K562 (cell line): ENCODE data around the gene CBFA2T2. TPM values are rescaled to one million over a fixed set of nuclear protein-coding genes. Genes with fewer than 3 reads are reported as not detected.
A peak's percentile ranks its signal among the peaks of the same experiment; 100 is the strongest.

Source experiments
- ADNP ChIP-seq: fragments of 200-800 bp; sonication (Bioruptor generic); IDR thresholded peaks from 2 replicates; pipeline ENCODE4 v1.6.1; 2016; ENCODE audit warnings: missing genetic modification characterization, missing compliant biosample characterization
- BHLHE40 ChIP-seq: IDR thresholded peaks from 2 replicates; pipeline ENCODE4 v1.6.1; 2011; ENCODE audit warnings: low read length, improper control_type of control experiment
- CCNT2 ChIP-seq: IDR thresholded peaks from 2 replicates; pipeline ENCODE4 v1.6.1; 2011; ENCODE audit warnings: borderline replicate concordance, low read depth, mild to moderate bottlenecking, moderate library complexity, mixed read lengths, low read length; ENCODE audit not compliant: insufficient read length; ENCODE audit errors: extremely low read depth
- CXXC5 ChIP-seq: fragments of 250-450 bp; sonication (Bioruptor Pico); IDR thresholded peaks from 2 replicates; pipeline ENCODE4 v1.8.0; 2022; ENCODE audit warnings: inconsistent platforms, mild to moderate bottlenecking, moderate library complexity
- EGR1 ChIP-seq: fragments of 450-650 bp; conservative IDR thresholded peaks from 2 replicates; pipeline ENCODE4 v1.6.1; 2017; ENCODE audit warnings: mild to moderate bottlenecking
- EHMT2 ChIP-seq: fragments of 450-650 bp; IDR thresholded peaks from 2 replicates; pipeline ENCODE4 v1.6.1; 2018; ENCODE audit warnings: antibody characterized with exemption
- ESRRA ChIP-seq: fragments of 450-650 bp; IDR thresholded peaks from 2 replicates; pipeline ENCODE4 v1.6.1; 2014; ENCODE audit warnings: low read depth, mild to moderate bottlenecking, moderate library complexity, borderline replicate concordance
- FOXJ3 ChIP-seq: sonication (generic); formaldehyde crosslinking; IDR thresholded peaks from 2 replicates; pipeline ENCODE4 v1.4.0; 2020; ENCODE audit warnings: mild to moderate bottlenecking, missing genetic modification reagents
- FOXM1 ChIP-seq, 2 experiments: fragments of 450-650 bp in 1 of 2; sonication (generic) in 1 of 2; formaldehyde crosslinking in 1 of 2; IDR thresholded peaks; 2 replicates each; pipeline versions ENCODE4 v1.6.1 to v1.9.0; 2017 to 2022; ENCODE audit warnings: low read depth in 2 of 2, mild to moderate bottlenecking in 2 of 2, missing genetic modification reagents in 1 of 2, moderate library complexity in 1 of 2
- GATAD2A ChIP-seq: fragments of 450-650 bp; IDR thresholded peaks from 2 replicates; pipeline ENCODE4 v1.6.1; 2017
- HMGN3 ChIP-seq: IDR thresholded peaks from 2 replicates; pipeline ENCODE4 v1.6.1; 2011; ENCODE audit warnings: borderline replicate concordance, low read depth, mild to moderate bottlenecking, mixed read lengths, low read length; ENCODE audit not compliant: insufficient read length; ENCODE audit errors: extremely low read depth
- HNRNPL ChIP-seq: fragments of 200-400 bp; formaldehyde crosslinking; IDR thresholded peaks from 2 replicates; pipeline ENCODE4 v1.6.1; 2017; ENCODE audit warnings: low read depth, mild to moderate bottlenecking, low read length
- MEIS2 ChIP-seq: fragments of 450-650 bp; IDR thresholded peaks from 2 replicates; pipeline ENCODE4 v1.6.1; 2014; ENCODE audit warnings: mild to moderate bottlenecking; ENCODE audit not compliant: partially characterized antibody
- NEUROD1 ChIP-seq: fragments of 150-350 bp; IDR thresholded peaks from 2 replicates; pipeline ENCODE4 v1.6.1; 2014; ENCODE audit warnings: borderline replicate concordance, low read length, low read depth; ENCODE audit not compliant: partially characterized antibody
- NR4A1 ChIP-seq, 2 experiments: fragments of 250-450 bp in 1 of 2; fragments of 450-650 bp in 1 of 2; sonication (Bioruptor Pico) in 1 of 2; IDR thresholded peaks; 2 replicates each; pipeline versions ENCODE4 v1.4.0 to v1.6.1; 2016 to 2020; ENCODE audit warnings: mild to moderate bottlenecking in 2 of 2, missing compliant biosample characterization in 1 of 2, missing genetic modification characterization in 1 of 2, moderate library complexity in 1 of 2
- PHF21A ChIP-seq: fragments of 450-650 bp; IDR thresholded peaks from 2 replicates; pipeline ENCODE4 v1.6.1; 2017; ENCODE audit warnings: low read depth, borderline replicate concordance
- PHTF2 ChIP-seq: fragments of 250-450 bp; sonication (Bioruptor Pico); IDR thresholded peaks from 2 replicates; pipeline ENCODE4 v1.5.0; 2021; ENCODE audit warnings: mild to moderate bottlenecking
- SP2 ChIP-seq: IDR thresholded peaks from 2 replicates; pipeline ENCODE4 v1.6.1; 2011; ENCODE audit warnings: mild to moderate bottlenecking, low read depth, low read length, moderate library complexity; ENCODE audit not compliant: poor library complexity, severe bottlenecking; ENCODE audit errors: extremely low read depth
- STAG1 ChIP-seq: sonication (generic); formaldehyde crosslinking; IDR thresholded peaks from 2 replicates; pipeline ENCODE4 v1.5.0; 2020; ENCODE audit warnings: missing genetic modification reagents, borderline replicate concordance
- STAT5B ChIP-seq: fragments of 250-450 bp; sonication (Bioruptor Pico); IDR thresholded peaks from 2 replicates; pipeline ENCODE4 v1.8.0; 2021; ENCODE audit warnings: mild to moderate bottlenecking, inconsistent platforms
- TRIM28 ChIP-seq: fragments of 450-650 bp; IDR thresholded peaks from 2 replicates; pipeline ENCODE4 v1.6.1; 2017
- WHSC1 ChIP-seq: IDR thresholded peaks from one replicate; pipeline ENCODE4 v1.6.1; 2012; ENCODE audit warnings: low read length, control low read depth, inconsistent platforms
- ZFX ChIP-seq: sonication (generic); formaldehyde crosslinking; IDR thresholded peaks from 2 replicates; pipeline ENCODE4 v1.8.0; 2022; ENCODE audit warnings: mild to moderate bottlenecking, missing genetic modification reagents, moderate library complexity
- ZNF324 ChIP-seq: fragments of 250-450 bp; sonication (Bioruptor Pico); IDR thresholded peaks from 2 replicates; pipeline ENCODE4 v1.4.0; 2020; ENCODE audit warnings: mild to moderate bottlenecking
- ZNF77 ChIP-seq: fragments of 250-450 bp; sonication (Bioruptor Pico); IDR thresholded peaks from 2 replicates; pipeline ENCODE4 v1.5.0; 2020
- polyA plus RNA-seq, 8 experiments: library from polyadenylated mRNA; depleted of rRNA in 4 of 8; stranded (reverse) in 5 of 8; unstranded in 3 of 8; fragments of >200 nt; fragmentation: Nextera tagmentation in 2 of 8; fragmentation: Illumina TruSeq in 1 of 8; extraction: Ambion mirVana in 2 of 8; extraction: Trizol in 1 of 8; gene quantifications; 2 replicates each; pipeline versions ENCODE4 v1.2.1 to v1.2.3, GENCODE V29; 2011 to 2014; ENCODE audit warnings: inconsistent platforms in 1 of 8, missing spikeins in 1 of 8
- total RNA-seq, 7 experiments: library from RNA; depleted of rRNA in 6 of 7; stranded (reverse); fragments of >200 nt in 6 of 7; fragmentation: Illumina TruSeq in 2 of 7; extraction: Trizol in 2 of 7; gene quantifications; 2 replicates each; pipeline versions ENCODE4 v1.2.1 to v1.2.3, GENCODE V29; 2011 to 2021; ENCODE audit warnings: low replicate concordance in 1 of 7
- TF ChIP-seq, protein P1 (sequence below): fragments of 250-450 bp; sonication (Bioruptor Pico); IDR thresholded peaks from 2 replicates; pipeline ENCODE4 v1.4.0; 2020; ENCODE audit warnings: mild to moderate bottlenecking, moderate library complexity

CBFA2T2 gene
- total and polyA plus RNA-seq, 9 of the 15 experiments (the other 6 are each of a cell fraction or from before 2014, with no cell fraction given): 0.27 to 9.6 (median 5.8) TPM

DNA sequence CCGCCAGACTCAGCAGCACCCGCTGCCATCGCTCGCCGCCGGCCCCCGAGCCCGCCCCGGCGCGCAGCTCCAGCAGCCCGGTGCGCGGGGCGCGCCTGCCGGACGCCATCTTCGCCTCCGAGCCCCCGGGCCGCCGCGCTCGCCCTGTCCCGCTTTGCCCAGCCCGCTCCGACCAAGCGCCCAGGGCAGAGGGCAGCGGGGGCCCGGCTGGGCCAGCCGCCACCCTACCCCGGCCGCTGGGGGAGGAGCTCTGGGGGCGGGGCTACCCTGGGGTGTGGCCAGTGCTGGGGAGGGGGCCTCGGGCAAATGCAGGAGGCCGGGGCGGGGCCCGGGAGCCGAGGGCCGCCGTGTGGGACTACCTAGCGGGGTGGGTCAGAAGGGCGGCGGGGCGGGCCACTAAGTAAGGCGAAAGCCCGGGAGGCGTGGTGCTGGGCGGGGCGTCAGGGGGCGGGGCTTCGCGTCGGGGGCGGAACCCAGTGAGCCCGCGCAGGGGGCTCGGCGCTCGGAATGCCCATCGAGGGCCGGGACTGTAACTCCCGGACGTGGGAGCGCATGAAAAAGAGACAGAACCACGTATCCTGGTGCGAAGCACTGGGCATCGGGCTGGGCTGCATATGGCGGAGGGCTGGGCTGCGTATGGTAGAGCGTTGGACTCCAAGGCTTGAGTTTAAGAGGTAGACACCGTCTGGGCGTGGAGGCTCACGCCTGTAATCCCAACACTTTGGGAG lies 46.2 kb upstream of the CBFA2T2 start, which contains the start of gene SNTA1 (continued):
- TF ChIP-seq ADNP (no peak), TRIM28 (0 out of 2 replicates have a peak, but pooled peaks have one; percentile 37), GATAD2A (no peak), FOXM1 (IDR thresholded peaks at IDR 0.05; ENCODE audit: low read depth) (no peak), FOXM1 (CRISPR knock-in tag; IDR thresholded peaks at IDR 0.05; ENCODE audit: low read depth) (no peak), EGR1 (0 out of 2 replicates have a peak, but pooled peaks have one; percentile 9), STAG1 (CRISPR knock-in tag) (no peak), NEUROD1 (no peak), NR4A1 (CRISPR knock-in tag; IDR thresholded peaks at IDR 0.05) (0 out of 2 replicates have a peak, but pooled peaks have one; percentile 20), NR4A1 (tag; IDR thresholded peaks at IDR 0.05) (no peak), CCNT2 (no peak), FOXJ3 (CRISPR knock-in tag) (no peak), CXXC5 (CRISPR knock-in tag) (no peak; the same call in none of the 2 replicates), ZNF77 (no peak), SP2 (no peak), MEIS2 (no peak), ZNF324 (CRISPR knock-in tag) (no peak), BHLHE40 (no peak), STAT5B (CRISPR knock-in tag) (no peak), ZFX (peak; percentile 34; the same call in 1 of the 2 replicates), PHF21A (no peak), EHMT2 (peak; percentile 53; the same call in 1 of the 2 replicates), HNRNPL (peak; percentile 22; the same call in 1 of the 2 replicates), HMGN3 (no peak), WHSC1 (no peak), PHTF2 (CRISPR knock-in tag) (no peak), ESRRA (no peak)
- TF ChIP-seq, protein P1, sequence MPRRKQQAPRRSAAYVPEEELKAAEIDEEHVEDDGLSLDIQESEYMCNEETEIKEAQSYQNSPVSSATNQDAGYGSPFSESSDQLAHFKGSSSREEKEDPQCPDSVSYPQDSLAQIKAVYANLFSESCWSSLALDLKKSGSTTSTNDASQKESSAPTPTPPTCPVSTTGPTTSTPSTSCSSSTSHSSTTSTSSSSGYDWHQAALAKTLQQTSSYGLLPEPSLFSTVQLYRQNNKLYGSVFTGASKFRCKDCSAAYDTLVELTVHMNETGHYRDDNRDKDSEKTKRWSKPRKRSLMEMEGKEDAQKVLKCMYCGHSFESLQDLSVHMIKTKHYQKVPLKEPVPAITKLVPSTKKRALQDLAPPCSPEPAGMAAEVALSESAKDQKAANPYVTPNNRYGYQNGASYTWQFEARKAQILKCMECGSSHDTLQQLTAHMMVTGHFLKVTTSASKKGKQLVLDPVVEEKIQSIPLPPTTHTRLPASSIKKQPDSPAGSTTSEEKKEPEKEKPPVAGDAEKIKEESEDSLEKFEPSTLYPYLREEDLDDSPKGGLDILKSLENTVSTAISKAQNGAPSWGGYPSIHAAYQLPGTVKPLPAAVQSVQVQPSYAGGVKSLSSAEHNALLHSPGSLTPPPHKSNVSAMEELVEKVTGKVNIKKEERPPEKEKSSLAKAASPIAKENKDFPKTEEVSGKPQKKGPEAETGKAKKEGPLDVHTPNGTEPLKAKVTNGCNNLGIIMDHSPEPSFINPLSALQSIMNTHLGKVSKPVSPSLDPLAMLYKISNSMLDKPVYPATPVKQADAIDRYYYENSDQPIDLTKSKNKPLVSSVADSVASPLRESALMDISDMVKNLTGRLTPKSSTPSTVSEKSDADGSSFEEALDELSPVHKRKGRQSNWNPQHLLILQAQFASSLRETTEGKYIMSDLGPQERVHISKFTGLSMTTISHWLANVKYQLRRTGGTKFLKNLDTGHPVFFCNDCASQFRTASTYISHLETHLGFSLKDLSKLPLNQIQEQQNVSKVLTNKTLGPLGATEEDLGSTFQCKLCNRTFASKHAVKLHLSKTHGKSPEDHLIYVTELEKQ (CRISPR knock-in tag): no peak
